ENCODE measurements around the gene NPEPL1. TPM values are rescaled to one million over a fixed set of nuclear protein-coding genes. Genes with fewer than 3 reads are reported as not detected.

The NPEPL1 gene
- polyA plus RNA-seq, 1 donor (not counting 4 experiments of a cell fraction or from before 2014, with no cell fraction given): 4.4 TPM

DNA sequence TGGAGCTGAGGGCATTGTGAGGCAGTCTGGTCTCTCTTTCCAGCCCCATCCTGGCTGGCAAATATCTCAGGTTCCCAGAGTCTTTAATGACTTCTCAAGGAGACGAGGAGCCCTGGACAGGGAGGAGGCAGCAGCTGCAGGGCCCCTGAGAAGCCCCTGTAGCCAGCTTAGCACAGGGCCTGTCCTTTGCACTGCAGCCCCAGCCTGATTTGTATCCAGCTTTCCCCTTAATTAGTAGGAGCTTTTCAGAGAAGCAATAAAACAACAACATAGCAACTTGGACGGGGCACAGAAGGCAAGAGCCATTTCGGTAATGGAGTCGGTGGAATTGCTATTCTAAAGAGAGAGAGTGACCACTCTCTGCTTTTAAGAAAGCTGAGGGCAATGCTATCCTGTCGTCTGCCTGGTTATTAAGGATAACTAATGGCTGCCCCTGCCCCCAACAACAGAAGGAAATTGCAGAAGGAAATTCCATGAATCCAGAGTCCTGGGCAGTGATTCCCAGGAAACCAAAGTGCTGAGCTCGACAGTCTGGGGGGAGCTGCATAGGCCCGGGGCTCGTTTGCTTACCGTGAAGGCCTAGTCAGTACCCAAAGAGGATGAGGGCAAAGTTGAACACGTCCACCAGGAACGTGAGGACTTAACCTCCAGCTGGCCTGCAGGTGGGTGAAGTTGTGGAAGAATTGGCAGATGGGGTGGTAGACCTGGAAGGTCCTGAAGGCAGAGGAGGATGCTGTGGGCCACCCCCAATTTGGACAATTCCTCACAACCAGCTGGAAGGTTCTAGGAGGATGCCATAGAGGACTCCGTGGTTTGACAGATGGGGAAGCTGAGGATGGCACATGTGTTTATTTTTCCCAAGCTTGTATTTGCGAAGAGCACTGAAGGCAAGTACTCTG is 50.3 kb downstream of the NPEPL1 start:
- Histone ChIP-seq H3K4me2 (ENCODE audit: control insufficient read depth, extremely low read depth, insufficient read depth, low read depth, low read length) (no peak overlapping the region), H3K9ac (ENCODE audit: control insufficient read depth, extremely low read depth, insufficient read depth, low read length) (no peak overlapping the region), H3K4me1 (ENCODE audit: control insufficient read depth, extremely low read depth, insufficient read depth, low read length) (no peaks in the 10 kb centered on the region), H4K20me1 (ENCODE audit: control insufficient read depth, extremely low read depth, insufficient read depth, low read length) (no peaks in the 10 kb centered on the region), H3K79me2 (ENCODE audit: control insufficient read depth, insufficient read depth, low read length) (no peaks in the 10 kb centered on the region), H3K4me3 (ENCODE audit: control insufficient read depth in 2 of 3, extremely low read depth in 1 of 3, insufficient read depth in 2 of 3, low read depth in 1 of 3, low read length in 3 of 3) (no peak overlapping the region), H3K9me1 (ENCODE audit: control insufficient read depth, extremely low read depth, insufficient read depth, low read length) (no peaks in the 10 kb centered on the region), H2AFZ (ENCODE audit: control insufficient read depth, low read length) (no peak overlapping the region), H3K27ac (ENCODE audit: control insufficient read depth, insufficient read depth, low read length) (no peak overlapping the region), H3K27me3 (ENCODE audit: control insufficient read depth, extremely low read depth, insufficient read depth, low read length) (peaks cover 4% of the 10 kb centered on the region), H3K36me3 (ENCODE audit: control insufficient read depth in 2 of 2, extremely low read depth in 1 of 2, insufficient read depth in 2 of 2, low read length in 2 of 2) (no peaks in the 10 kb centered on the region), H3K9me3 (ENCODE audit: control insufficient read depth, low read depth, low read length) (no peaks in the 10 kb centered on the region)
- FAIRE-seq: no peak
- TF ChIP-seq, protein P1, sequence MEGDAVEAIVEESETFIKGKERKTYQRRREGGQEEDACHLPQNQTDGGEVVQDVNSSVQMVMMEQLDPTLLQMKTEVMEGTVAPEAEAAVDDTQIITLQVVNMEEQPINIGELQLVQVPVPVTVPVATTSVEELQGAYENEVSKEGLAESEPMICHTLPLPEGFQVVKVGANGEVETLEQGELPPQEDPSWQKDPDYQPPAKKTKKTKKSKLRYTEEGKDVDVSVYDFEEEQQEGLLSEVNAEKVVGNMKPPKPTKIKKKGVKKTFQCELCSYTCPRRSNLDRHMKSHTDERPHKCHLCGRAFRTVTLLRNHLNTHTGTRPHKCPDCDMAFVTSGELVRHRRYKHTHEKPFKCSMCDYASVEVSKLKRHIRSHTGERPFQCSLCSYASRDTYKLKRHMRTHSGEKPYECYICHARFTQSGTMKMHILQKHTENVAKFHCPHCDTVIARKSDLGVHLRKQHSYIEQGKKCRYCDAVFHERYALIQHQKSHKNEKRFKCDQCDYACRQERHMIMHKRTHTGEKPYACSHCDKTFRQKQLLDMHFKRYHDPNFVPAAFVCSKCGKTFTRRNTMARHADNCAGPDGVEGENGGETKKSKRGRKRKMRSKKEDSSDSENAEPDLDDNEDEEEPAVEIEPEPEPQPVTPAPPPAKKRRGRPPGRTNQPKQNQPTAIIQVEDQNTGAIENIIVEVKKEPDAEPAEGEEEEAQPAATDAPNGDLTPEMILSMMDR (optimal IDR thresholded peaks at IDR 0.05 in 1 of 3, IDR thresholded peaks at IDR 0.05 in 1 of 3, conservative IDR thresholded peaks at IDR 0.05 in 1 of 3; ENCODE audit: extremely low read depth in 1 of 3, insufficient read depth in 2 of 3, low read length in 3 of 3): no peak
- TF ChIP-seq EZH2 (IDR thresholded peaks at IDR 0.05; ENCODE audit: low read length): no peak
- DNase-seq (ENCODE audit: low read depth, low spot score): no peak
- dilution Hi-C loops (cut with MboI; ENCODE audit: extremely low pct_ligation_motif_present, low sequenced_read_pairs): no loop called here

DNA sequence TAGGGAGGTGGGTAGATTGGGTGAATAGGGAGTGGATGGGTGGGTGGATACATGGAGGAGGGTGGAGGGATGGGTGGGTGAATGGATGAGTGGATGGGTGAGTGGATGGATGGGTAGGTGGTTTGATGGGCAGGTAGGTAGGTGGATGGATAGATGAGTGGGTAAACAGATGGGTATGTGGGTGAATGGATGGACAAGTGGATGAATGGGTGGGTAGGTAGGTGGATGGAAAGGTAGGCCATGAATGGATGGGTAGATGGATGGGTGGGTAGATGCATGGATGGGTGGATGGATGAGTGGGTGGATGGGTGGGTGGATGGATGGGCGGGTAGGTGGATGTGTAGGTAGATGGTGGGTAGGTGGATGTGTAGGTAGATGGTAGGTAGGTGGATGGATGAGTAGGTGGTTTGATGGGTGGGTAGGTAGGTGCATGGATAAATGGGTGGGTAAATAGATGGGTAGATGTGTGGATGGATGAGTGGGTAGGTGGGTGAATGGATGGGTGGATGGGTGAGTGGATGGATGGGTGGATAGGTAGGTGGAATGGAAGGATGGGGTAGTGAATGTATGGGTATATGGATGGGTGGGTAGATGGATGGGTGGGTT is 51.4 kb downstream of the NPEPL1 start:
- dilution Hi-C loops (cut with MboI; ENCODE audit: extremely low pct_ligation_motif_present, low sequenced_read_pairs): no loop called here

More for the DNA sequence above, 51.4 kb downstream of the NPEPL1 start:
- Histone ChIP-seq H3K79me2 (ENCODE audit: control insufficient read depth, insufficient read depth, low read length) (no peaks in the 10 kb centered on the region), H3K27me3 (ENCODE audit: control insufficient read depth, extremely low read depth, insufficient read depth, low read length) (peaks cover 4% of the 10 kb centered on the region), H3K9ac (ENCODE audit: control insufficient read depth, extremely low read depth, insufficient read depth, low read length) (no peak overlapping the region), H3K4me1 (ENCODE audit: control insufficient read depth, extremely low read depth, insufficient read depth, low read length) (no peaks in the 10 kb centered on the region), H3K36me3 (ENCODE audit: control insufficient read depth in 2 of 2, extremely low read depth in 1 of 2, insufficient read depth in 2 of 2, low read length in 2 of 2) (no peaks in the 10 kb centered on the region), H3K27ac (ENCODE audit: control insufficient read depth, insufficient read depth, low read length) (no peak overlapping the region), H2AFZ (ENCODE audit: control insufficient read depth, low read length) (no peak overlapping the region), H3K9me1 (ENCODE audit: control insufficient read depth, extremely low read depth, insufficient read depth, low read length) (no peaks in the 10 kb centered on the region), H3K4me2 (ENCODE audit: control insufficient read depth, extremely low read depth, insufficient read depth, low read depth, low read length) (no peak overlapping the region), H3K9me3 (ENCODE audit: control insufficient read depth, low read depth, low read length) (no peaks in the 10 kb centered on the region), H3K4me3 (ENCODE audit: control insufficient read depth in 2 of 3, extremely low read depth in 1 of 3, insufficient read depth in 2 of 3, low read depth in 1 of 3, low read length in 3 of 3) (no peak overlapping the region), H4K20me1 (ENCODE audit: control insufficient read depth, extremely low read depth, insufficient read depth, low read length) (no peaks in the 10 kb centered on the region)
- no peak for FAIRE-seq
- no peak for TF ChIP-seq EZH2 (IDR thresholded peaks at IDR 0.05; ENCODE audit: low read length)
- TF ChIP-seq, protein P1 (optimal IDR thresholded peaks at IDR 0.05 in 1 of 3, IDR thresholded peaks at IDR 0.05 in 1 of 3, conservative IDR thresholded peaks at IDR 0.05 in 1 of 3; ENCODE audit: extremely low read depth in 1 of 3, insufficient read depth in 2 of 3, low read length in 3 of 3): no peak
- DNase-seq (ENCODE audit: low read depth, low spot score): no peak
